LNCaP clone FGC (cell line): Measurements from ENCODE around the gene ECE2.

Source experiments
- DNase-seq: peaks from one replicate; pipeline ENCODE4 v3.0.0-alpha.2; 2011; ENCODE audit warnings: low read depth
- H3K4me3 ChIP-seq: 2 replicates; pipeline ENCODE4 v1.5.1; 2011; ENCODE audit warnings: mild to moderate bottlenecking, low read depth, low read length, control low read depth
- TF ChIP-seq, protein P1 (sequence below): IDR thresholded peaks from 2 replicates; pipeline ENCODE4 v1.5.1; 2012; ENCODE audit warnings: mild to moderate bottlenecking; ENCODE audit not compliant: control insufficient read depth, insufficient read depth; ENCODE audit errors: extremely low read depth

ECE2 gene

DNA sequence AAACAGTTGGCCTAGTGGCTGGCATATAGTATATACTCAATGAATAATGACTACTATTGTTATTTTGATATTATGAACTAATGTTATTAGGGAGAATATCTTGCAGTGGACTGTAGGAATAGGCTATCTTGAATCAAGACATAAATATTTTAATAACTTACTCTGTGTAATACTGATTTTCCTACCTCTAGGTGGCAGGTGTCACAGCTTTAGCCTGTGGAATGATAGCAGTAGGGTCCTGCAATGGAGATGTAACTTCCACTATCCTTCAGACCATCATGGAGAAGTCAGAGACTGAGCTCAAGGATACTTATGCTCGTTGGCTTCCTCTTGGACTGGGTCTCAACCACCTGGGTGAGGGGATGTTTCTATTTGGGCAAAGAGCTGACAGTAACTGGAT lies 29.8 kb downstream of the ECE2 start:
- no peak for DNase-seq
- TF ChIP-seq, protein P1, sequence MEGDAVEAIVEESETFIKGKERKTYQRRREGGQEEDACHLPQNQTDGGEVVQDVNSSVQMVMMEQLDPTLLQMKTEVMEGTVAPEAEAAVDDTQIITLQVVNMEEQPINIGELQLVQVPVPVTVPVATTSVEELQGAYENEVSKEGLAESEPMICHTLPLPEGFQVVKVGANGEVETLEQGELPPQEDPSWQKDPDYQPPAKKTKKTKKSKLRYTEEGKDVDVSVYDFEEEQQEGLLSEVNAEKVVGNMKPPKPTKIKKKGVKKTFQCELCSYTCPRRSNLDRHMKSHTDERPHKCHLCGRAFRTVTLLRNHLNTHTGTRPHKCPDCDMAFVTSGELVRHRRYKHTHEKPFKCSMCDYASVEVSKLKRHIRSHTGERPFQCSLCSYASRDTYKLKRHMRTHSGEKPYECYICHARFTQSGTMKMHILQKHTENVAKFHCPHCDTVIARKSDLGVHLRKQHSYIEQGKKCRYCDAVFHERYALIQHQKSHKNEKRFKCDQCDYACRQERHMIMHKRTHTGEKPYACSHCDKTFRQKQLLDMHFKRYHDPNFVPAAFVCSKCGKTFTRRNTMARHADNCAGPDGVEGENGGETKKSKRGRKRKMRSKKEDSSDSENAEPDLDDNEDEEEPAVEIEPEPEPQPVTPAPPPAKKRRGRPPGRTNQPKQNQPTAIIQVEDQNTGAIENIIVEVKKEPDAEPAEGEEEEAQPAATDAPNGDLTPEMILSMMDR, result peak; percentile 41
- no peak overlapping the region for H3K4me3 ChIP-seq

DNA sequence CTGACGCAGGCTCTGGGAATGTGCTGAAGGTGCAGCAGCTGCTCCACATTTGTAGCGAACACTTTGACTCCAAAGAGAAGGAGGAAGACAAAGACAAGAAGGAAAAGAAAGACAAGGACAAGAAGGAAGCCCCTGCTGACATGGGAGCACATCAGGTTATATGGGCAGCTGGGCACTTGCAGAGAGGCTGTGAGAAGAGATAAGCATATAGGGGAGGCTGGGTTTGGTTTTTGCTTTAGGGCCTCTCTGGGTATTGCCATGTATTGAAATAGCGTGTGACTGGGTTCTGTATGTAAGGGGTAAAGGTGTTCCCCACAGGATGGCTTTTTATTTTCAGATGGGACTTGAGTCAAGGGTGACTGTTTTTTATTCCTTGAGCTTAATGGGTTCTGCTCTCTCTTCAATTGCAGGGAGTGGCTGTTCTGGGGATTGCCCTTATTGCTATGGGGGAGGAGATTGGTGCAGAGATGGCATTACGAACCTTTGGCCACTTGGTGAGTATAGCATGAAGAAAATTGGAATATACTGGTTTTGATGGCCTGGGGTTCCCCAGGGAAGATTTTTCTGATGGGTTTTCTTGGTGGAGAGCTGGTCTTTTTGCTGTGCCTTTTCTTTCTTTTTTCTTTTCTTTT lies 30.6 kb downstream of the ECE2 start:
- TF ChIP-seq, protein P1, result no peak
- no peak overlapping the region for H3K4me3 ChIP-seq
- DNase-seq, result no peak

DNA sequence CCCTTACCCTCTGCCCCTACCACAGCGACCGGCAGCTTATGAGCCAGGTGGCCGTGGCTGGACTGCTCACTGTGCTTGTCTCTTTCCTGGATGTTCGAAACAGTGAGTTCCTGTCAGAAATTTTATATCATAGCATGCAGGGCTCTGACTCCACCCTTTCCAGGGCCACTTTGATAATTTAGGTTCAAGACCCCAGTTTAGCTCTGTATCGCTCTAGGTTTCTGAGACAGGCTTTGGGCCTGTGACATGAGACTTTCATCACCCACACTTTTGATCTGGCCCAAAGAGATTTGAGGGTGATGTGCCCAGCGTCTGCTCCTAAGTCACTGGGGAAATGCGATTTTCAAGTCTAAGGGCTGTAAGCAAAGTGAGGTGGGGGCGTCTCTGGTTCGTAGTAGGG lies 32.1 kb downstream of the ECE2 start:
- no peak overlapping the region for H3K4me3 ChIP-seq
- DNase-seq, result no peak
- TF ChIP-seq, protein P1, result no peak

DNA sequence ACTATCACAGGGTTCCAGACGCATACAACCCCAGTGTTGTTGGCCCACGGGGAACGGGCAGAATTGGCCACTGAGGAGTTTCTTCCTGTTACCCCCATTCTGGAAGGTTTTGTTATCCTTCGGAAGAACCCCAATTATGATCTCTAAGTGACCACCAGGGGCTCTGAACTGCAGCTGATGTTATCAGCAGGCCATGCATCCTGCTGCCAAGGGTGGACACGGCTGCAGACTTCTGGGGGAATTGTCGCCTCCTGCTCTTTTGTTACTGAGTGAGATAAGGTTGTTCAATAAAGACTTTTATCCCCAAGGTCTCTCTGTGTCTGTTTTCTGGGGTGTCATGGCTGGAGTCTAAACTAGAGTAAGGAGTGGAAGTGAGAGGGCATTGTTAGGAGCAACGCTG lies 32.9 kb downstream of the ECE2 start:
- no peak for DNase-seq
- no peak overlapping the region for H3K4me3 ChIP-seq
- TF ChIP-seq, protein P1, result no peak

DNA sequence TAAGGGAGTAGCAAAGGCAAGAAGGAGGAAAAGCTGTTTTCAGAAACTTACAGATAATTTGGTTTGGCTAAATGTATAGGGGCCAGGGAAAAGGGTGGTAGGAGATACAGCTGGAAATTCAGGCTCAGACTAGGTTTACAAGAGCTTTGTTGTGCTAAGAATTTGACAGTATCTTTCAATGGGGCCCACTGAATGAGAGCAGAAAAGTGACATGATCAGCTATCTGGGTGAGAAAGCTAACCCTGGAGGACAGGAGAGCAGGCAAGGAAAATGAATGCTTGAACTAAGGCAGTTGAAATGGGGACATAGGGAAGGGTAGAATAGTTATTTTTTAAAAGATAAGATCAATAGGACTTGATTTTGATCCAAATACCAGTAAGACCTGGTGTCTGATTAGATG lies 35.8 kb downstream of the ECE2 start:
- TF ChIP-seq, protein P1, result no peak
- DNase-seq, result no peak
- no peak overlapping the region for H3K4me3 ChIP-seq

DNA sequence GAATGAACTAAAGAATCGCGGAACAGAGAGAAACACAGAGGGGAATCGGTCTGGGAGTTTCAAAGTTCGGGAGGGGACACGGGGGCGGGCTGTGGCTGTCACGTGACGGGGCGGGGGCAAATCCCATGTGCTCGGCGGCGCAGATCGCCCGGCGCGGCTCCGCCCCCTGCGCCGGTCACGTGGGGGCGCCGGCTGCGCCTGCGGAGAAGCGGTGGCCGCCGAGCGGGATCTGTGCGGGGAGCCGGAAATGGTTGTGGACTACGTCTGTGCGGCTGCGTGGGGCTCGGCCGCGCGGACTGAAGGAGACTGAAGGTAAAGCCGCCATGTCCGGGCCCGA lies 38.5 kb downstream of the ECE2 start, which contains the start of gene EIF4G1:
Gene EIF4G1, plus strand, starts transcription at position 244 of the 337 bp plus-strand sequence. CDS start 1,191 bp downstream, outside the sequence.
- peak within 1 kb of the TSS; percentile 98 for H3K4me3 ChIP-seq
- TF ChIP-seq, protein P1, result no peak
- peak; percentile 75 for DNase-seq
